NCI-H526 (cell line): Measurements from ENCODE around the gene ENTPD2.
A peak's percentile ranks its signal among the peaks of the same experiment; 100 is the strongest.

Experiments
- DNase-seq, 2 experiments: peaks; one replicate each; lab custom pipeline; 2025; lab: John Stamatoyannopoulos, UW

Gene ENTPD2

DNA sequence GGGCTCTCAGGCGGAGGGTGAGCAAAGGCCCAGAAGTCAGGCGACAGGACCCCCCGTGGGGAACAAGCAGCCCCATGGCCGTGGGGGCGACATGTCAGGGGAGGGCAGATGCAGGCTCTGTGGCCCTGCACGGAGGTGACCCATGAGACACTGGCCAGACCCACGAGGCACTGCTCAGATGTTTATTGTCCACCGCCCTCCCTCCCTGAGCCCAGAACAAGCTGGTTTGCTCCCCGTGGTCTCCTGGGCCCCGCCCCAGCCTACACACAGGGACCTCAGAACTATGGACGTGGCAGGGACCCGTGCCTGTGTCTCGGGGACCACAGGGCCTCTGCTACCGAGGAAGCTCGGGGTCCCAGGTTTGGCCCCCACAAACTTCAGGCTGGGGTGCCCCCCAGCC, 23.9 kb downstream of the ENTPD2 start:
- DNase-seq, result no peak

DNA sequence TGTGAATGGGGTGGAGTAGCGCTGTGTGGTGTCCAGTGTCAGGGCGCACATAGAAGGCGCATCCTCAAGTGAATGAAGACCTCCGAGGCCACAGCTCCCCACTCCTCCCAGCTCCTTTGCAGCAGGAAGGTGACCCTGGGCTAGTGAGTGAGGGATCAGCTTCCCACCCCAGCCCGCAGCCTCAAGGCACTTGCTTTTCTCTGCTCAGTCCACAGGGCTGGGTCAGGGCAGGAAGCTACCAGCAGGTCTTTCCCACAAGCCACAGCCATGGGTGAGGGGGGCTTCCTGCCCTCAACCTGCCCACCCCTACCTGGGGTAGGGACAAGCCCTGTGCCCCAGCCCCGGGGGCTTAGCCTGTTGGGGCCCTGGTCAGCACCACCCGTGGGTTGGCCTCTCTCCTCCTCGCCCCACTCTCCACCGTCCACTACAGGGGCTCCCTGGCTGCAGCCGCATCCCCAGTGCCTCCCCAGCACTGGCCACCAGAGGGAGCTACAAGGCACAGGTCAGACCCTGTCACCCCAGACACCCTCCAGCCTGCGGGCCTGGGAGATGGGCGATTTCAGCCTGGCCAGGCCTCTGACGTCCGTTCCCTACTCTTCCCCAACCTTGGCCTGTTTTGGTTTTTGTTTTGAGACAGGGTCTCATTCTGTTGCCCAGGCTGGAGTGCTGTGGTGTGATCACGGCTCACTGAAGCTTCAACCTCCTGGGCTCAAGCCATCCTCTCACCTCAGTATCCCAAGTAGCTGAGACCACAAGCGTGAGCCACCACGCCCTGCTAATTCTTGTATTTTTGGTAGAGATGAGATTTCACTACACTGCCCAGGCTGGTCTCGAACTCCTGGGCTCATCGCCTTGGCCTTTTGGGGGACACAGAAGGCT, 24.6 kb downstream of the ENTPD2 start:
- peak in 1 of 2 experiments; percentile 63 for DNase-seq

DNA sequence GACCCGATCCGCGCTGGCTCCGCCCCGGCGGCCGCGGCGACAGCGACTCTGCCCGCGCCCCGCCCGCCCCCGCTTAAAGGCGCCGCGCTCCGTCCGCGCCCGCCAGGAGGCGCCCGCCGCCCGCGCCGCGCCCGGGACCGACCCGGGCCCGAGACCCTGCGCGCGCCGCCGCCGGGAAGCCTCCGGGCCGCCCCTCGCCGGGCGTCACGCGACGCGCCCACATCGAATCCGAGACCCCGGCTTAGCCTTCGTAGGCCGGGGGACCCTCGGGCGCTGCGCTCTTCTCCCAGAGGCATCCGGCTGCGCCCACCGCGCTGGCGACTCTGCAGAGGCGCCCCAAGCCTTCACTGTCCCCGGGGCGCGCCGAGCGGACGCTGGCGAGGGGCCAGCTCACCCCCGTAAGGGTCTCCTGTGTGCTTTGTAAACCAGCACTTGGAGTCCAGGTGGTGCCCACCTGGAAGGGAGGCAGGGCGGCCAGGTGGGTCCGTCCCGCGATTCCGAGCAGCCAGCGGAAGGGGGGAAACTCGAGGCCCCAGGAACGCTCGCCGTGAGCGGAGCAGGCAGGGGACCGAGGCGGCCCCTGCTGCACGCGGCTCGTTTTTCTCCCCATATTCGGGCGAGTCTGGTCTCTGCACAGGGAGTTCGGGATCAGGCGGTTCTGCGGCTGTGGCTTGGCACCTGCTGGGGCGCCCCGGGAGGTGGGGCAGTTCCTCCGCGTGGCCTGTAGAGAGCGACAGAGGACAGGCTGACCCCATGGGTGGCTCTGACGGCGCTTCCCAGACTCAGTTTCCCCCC, 25.4 kb downstream of the ENTPD2 start:
- peak in 1 of 2 experiments; percentile 77 for DNase-seq

DNA sequence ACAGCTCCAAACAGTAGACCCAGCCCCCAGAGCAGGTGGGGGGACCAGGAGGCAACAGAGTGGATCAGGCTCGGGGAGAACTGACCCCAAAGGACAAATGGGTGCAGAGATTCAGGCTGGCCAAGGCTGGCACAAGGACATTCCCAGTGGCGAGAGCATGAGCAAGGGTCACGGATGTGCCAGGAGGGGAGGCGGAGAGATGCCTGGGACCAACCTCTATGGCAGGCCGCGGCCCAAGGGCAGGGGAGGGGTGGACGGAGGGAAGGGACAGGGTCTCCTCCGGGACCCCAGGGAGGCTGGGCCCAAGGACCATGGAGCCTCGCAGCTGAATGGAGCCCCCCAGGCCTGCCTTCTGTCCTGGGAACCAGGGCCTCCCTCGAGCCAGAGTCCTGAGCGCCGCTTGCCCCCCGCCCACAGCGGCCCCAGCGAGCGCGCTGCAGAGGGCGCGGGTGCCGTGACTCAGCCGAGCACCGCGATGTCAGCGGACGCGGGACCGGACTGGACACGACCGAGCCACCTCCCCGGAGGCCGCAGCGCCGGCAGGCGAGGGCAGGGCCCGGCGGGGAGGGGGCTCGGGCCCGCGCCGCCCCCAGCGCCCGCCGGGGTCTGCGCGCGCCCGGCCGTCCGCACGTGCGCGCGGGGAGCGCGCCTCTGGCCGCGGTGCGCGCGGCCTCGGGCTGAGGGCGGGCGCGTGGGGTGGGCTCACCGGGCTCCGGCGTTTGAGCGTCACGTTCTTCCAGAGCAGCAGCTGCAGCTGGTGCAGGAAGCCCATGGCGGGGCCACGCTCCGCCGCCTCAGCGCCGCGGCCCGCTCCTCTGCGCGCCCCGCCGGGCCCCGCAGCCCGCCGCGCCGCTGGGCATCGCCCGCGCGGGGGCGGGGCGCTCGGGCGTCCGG, 26.2 kb downstream of the ENTPD2 start, which contains the start of gene ABCA2:
Gene ABCA2, minus strand, starts transcription at position 869 of the 894 bp plus-strand sequence. Its CDS starts 97 bp downstream, at position 772.
- DNase-seq, result no peak

DNA sequence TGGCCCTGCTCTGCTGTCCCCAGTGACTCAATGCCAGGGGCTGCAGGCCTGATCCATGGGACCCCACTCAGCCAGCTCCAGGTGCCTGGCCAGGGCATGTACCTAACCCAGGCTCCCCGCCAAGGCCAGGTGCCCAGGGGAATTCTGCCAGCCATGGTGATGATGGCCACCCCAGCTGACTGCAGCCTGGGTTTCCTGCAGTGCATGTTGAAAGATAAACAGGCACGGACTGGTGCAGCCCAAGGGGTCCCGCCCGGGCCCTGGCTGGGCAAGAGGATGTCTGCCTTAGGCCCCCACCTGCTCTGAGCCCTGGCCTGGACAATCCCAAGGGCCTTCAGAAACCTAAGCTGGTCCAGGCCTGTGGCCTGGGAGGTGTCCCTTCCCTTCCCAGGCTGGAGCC, 27.0 kb downstream of the ENTPD2 start:
- no peak for DNase-seq

DNA sequence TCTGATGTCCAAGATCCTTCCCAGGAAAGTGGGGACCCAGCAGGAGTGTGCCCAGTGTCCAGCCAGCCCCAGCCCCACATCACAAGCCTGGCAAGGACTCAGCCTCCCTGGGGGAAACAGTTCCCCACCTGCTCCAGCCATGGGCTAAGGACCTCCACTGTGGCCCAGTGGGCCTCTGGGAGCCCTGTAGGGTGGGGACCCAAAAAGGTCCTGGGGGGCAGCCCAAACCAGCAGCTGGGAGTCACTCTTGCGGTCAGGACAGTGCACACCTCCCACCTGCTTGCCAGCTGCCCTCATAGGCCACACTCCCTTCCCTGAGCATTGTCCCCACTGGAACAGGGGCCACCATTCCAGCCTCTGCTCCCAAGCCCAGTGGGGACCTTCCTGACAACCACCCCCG, 27.5 kb downstream of the ENTPD2 start:
- DNase-seq, result no peak

DNA sequence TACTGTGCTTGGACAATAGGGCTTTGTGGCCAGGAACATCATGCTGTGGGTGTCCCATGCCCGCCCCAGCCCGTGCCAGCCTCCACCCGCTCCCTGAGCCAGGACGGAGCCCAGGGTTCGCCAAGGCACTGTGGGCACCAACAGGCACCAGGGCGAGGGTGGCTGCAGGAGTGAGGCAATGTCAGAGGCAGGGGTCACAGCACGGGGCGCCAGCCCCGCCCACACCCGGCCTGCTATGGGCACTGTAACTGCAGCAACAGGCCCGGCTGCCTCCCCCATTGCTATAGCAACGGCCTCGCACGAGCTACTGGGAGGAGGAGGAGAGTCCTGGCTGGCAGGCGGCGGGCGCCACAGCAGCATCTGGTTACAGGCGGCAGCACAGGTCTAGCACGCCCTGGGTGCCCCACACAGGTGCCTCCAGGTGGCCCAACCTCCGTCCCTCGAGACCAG, 28.3 kb downstream of the ENTPD2 start:
- peak; percentile 72 to 93 for DNase-seq

DNA sequence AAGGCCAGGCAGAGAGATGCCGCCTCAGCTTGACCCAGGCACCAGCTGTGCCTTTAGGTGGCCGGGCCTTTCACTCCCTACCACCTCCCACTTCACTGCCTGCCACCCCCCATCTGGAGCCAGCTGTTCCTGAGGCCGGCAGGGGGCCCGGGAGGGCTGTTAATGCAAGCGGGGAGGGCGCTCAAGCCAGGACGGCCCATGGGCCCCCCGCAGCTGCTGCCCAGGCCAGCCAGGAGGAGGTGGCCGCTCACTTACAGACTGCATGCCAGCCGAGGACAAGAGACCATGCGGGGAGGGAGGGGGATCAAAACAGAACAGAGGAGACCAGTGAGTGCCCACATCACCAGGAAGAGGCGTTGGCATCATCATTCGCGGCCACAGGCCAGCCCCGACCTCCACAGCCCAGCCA, 30.3 kb downstream of the ENTPD2 start:
- no peak for DNase-seq

DNA sequence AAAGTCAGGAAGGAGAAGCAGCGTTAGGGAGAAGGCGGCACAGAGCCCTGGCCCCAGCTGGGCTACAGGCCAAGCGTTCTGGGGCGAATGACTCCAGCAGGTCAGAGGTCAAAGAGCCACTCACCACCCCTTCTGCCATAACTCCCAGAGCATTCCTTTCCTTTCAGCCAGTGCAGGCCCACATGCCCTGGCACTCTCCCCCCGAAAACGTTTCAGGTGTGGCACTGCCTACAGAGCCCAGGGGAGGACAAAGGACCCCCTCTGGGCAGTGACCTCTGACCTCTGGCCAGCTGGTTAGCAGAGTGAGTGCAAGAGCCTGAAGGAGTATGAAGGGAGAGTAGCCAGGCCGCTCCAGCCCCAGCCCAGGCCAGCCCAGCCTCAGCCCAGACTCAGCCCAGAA, 30.7 kb downstream of the ENTPD2 start:
- DNase-seq, result no peak

DNA sequence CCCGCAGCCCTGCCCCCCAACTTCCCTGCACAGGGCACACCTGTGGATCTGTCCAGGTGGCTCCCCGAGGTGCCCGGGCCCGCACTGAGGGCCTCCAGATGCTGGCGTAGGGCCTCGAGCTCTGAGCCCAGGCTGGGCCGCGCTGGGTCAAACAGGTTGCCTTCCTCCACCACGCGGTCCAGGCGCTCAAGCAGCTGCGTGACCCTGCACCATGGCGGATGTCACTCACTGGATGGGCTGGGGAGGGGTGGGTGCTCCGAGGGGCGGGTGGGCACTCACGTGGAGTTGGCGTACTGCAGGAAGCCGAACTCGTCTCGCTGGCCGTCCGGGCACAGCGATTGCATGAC, 31.2 kb downstream of the ENTPD2 start:
- DNase-seq, result no peak

DNA sequence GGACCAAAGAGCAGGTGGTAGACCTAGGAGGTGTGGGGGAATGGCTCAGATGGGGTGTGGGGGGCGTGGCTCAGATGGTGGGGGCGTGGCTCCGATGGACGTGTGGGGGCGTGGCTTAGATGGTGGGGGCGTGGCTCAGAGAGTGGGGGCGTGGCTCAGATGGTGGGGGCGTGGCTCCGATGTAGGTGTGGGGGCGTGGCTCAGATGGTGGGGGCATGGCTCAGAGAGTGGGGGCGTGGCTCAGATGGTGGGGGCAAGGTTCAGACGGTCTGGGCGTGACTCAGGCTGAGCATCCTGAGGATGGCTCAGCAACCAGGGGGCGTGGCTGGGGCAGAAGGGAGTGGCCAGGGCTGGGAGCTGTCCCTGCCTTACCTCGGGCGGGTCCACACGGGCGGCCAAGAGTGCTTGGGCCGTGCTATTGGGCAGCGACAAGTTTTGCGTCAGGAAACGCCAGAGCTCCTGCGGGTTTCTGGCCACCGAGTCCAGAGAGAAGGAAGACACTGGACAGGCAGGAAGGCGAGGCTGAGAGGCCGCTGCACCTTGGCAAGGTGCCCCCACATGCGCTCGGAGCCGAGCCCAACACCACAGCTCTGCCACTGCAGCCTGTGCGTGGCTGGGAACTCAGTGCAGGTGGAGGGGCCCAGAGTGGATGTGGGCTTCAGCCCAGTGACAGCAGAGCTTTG, 31.7 kb downstream of the ENTPD2 start:
- DNase-seq, result peak in 1 of 2 experiments; percentile 86

DNA sequence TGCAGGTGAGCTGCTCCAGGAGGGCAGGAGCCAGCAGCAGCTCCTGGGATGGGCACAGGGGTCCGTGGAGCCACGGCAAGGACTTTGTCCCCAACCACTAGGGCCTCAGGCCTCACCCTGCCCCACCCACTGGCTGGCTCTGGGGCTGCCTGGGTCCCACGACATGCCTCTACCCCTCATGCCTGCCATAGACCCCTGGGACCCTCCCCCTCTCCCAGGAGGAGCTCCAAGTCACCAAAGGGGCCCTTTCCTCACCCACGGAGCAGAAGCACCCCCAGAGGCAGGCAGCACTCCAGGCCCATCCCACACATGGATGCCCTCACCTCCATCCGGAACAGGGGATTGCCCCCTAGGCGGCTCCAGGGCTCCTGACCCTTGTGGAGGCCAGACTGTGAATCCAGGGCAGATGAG, 32.3 kb downstream of the ENTPD2 start:
- no peak for DNase-seq

DNA sequence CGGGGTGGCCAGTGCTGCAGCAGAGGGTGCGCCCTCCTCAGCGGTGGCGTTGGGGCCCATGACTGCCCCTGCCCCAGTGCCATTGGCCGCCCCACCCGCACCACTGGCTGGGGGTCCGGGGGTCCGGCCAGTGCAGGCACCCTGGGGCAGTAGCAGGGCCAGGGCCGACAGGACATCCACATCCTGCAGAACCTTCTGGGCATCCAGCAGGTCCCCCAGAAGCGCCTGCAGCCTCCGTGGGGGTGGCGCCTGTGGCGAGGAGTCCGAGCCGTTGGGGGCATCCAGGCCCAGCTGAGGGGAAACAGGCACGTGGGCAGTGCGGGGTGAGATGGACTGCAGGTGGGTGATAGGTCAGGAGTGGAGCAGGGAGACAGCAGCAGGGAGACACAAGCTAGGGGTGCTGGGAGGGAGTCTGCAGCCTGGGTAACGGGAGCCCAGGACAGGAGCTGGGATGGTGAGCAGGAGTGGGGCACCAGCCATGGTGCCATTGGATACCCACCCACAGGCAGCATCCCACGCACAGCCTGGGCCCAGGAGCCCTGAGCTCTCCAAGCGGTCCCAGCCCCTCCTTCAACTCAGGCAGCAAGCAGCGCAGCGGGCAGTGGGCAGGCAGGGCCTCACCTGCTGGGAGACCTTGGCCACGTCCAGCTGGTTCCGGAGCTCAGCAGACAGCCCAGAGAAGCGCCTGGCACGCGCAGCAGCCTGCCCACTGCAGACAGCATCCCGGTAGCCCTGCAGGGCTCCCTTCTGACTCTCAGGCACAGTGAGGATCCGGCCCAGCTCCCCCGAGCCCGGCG, 32.9 kb downstream of the ENTPD2 start:
- no peak for DNase-seq

DNA sequence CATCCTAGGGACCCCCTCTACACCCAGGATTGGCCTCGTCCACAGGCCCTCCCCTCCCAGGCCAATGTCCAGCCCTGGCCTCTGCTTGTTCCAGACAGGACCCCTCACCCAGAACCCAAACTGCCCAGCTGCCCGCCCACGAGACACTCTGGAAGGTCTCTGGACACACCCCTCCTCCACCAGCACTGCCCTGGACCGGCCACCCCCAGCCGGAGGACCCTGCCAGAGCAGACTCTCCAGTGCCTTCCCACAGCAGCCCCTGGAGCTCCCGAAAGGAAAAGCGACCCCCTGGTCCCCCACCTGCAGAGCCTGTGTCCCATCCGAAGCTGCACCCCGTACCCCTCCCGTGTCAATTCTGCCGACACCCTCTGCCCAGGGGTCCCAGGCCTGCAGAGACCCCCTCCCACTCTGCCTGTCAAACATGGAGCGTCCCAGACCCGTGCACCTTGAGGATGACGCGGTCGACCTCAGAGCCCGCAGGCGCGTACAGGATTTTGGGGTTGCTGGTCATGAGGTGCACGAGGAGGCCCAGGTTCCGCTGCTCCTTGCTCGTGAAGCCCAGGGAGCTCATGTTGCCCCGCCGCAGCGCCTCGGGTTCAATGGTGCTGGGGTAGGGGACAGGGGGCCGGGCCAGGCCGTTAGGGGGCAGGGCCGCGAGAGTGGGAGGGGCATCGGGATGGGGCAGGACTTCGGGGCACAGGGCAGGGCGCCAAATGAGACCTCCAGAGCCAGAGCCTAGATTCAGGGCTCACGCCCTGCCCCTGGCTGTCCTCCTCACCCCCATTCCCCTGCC, 33.8 kb downstream of the ENTPD2 start:
- DNase-seq, result no peak

DNA sequence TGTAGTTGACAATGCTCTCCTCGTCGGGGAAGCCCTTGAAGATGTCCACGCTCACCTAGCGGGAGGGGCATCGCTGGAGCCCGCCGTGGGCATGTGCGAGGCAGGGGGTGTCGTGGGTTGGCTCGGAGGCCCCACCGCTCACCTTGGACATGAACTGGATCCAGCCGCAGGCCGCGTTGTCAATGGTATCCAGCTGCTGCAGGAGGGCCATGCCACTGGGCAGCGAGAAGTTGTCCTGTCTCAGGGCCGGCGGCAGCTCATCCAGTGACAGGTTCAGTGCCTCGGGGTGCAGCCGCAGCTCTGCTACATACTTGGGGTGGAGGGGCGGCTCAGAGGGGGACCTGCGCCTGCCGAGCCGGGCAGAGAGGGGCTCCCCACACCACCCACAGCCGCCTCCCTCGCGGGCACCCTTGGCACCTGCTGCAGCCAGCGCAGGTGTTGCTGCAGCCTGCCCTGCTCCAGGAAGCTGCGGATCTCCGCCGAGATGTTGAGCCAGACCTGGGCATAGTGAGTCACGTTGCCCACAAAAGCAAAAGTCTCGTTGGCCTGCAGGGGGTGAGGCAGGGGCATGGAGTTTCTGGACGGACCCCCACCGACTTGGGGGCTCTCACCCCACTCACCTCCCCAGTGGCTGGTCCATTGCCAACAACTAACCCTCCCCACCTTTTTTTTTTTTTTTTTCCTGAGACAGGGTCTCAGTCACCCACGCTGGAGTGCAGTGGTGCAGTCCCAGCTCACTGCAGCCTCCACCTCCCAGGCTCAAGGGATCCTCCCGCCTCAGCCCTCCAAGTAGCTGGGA, 34.9 kb downstream of the ENTPD2 start:
- DNase-seq, result no peak

DNA sequence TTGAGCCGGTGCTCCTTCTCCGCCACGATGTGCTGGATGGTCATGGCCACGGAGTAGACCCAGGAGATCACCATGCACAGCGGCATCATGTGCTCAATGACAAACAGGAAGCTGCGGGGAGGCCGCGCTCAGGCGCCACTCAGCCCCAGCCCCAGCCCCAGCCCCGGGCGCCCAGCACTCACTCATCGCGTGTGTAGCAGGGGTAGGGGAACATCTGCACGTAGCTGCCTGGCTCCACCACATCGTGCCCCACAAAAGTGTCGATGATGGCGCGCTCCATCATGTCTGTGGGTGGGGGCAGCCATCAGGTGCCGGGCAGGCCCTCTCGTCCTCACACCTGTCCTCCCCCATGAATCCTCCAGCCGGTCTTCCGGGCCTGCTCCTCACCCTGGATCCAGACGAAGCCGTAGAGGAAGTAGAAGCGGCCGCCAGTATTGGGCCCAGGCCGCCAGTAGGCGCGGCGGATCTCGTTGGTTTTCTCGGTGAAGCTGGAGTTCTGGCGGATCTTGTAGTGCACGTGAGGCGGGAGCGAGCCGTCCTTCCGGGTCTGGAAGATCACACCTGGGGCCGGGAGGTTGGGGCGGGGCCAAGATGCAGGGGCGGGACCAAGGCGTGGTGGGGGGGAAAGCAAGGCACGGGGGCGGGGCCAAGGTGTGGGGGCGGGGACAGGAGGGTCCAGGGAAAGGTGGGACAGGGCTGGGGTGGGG, 35.9 kb downstream of the ENTPD2 start:
- DNase-seq, result no peak

DNA sequence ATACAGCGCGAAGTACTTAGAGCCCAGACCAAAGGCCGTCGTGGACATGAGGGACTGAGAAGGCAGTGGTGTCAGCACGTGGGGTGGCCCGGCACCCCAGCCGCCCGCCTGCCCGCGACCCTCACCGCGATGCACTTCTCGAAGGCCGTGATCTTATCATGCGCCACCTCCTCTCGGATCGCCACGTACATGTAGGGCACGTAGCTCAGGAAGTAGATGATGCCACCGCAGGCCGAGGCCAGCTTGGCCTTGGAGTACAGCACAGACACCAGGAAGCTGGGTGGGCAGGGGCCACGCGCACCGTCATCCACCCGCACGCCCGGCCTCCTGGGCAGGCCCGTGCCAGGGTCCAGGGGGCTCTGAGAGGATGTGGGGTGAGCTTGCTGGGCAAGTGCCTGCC, 36.8 kb downstream of the ENTPD2 start:
- no peak for DNase-seq

DNA sequence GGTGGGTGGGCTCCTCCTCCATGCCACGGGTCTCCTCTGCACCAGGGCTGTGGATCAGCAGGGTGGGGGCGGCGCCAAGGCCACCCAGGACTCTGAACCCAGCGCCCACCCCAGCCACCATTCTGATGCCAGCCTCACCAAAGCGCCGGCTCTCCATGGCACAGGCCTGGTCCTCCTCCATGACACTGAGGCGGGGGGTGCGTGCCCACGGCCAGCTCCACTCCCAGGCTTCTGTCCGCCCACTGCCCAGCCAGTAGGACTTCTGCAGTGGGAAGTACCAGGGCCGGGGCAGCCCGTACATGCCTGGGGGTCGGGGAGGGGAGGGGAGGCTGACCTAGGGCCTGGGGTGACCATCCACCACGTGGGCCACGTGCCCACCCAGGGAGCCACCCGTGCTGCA, 37.4 kb downstream of the ENTPD2 start:
- DNase-seq, result no peak
